GM23338 (cell line): Measurements from ENCODE around the gene KCNH5.

Experiments used
- CREB1 ChIP-seq: fragments of 250-450 bp; sonication (Bioruptor Pico); IDR thresholded peaks from 2 replicates; pipeline ENCODE4 v1.5.0; 2020; ENCODE audit warnings: low read depth, mild to moderate bottlenecking, moderate library complexity
- EZH2 ChIP-seq: fragments of 200-600 bp; sonication (generic); IDR thresholded peaks from one replicate; pipeline ENCODE4 v1.8.0; 2017; ENCODE audit warnings: antibody characterized with exemption, mild to moderate bottlenecking, low read depth; ENCODE audit not compliant: unreplicated experiment
- EZH2phosphoT487 ChIP-seq: fragments of 200-600 bp; sonication (generic); IDR thresholded peaks from one replicate; pipeline ENCODE4 v1.8.1; 2018; ENCODE audit warnings: antibody characterized with exemption; ENCODE audit not compliant: unreplicated experiment
- JUNB ChIP-seq: IDR thresholded peaks from one replicate; pipeline ENCODE4 v1.6.1; 2016; ENCODE audit warnings: antibody characterized with exemption; ENCODE audit not compliant: unreplicated experiment
- NANOG ChIP-seq: IDR thresholded peaks from 2 replicates; pipeline ENCODE4 v1.6.1; 2016; ENCODE audit warnings: antibody characterized with exemption, borderline replicate concordance
- POLR2AphosphoS5 ChIP-seq: IDR thresholded peaks from 2 replicates; pipeline ENCODE4 v1.6.1; 2016; ENCODE audit warnings: antibody characterized with exemption, low read depth
- REST ChIP-seq: IDR thresholded peaks from one replicate; pipeline ENCODE4 v1.6.1; 2018; ENCODE audit warnings: antibody characterized with exemption; ENCODE audit not compliant: unreplicated experiment
- STAT1 ChIP-seq: IDR thresholded peaks from one replicate; pipeline ENCODE4 v1.6.1; 2016; ENCODE audit warnings: antibody characterized with exemption; ENCODE audit not compliant: unreplicated experiment
- ZNF114 ChIP-seq: fragments of 250-450 bp; sonication (Bioruptor Pico); IDR thresholded peaks from 2 replicates; pipeline ENCODE4 v1.5.0; 2020; ENCODE audit warnings: mild to moderate bottlenecking, moderate library complexity
- ZNF331 ChIP-seq: fragments of 250-450 bp; sonication (Bioruptor Pico); IDR thresholded peaks from 2 replicates; pipeline ENCODE4 v1.5.0; 2020; ENCODE audit warnings: low read depth, mild to moderate bottlenecking, moderate library complexity
- TF ChIP-seq, protein P1 (sequence below), 2 experiments: fragments of 200-600 bp in 1 of 2; sonication (generic) in 1 of 2; conservative IDR thresholded peaks; 2 replicates each; pipeline versions ENCODE4 v1.5.1 to v1.6.1; 2016 to 2017; ENCODE audit warnings: antibody characterized with exemption in 2 of 2, low read depth in 2 of 2, mild to moderate bottlenecking in 2 of 2, moderate library complexity in 1 of 2
- TF ChIP-seq, protein P2 (sequence below): fragments of 250-450 bp; sonication (Bioruptor Pico); IDR thresholded peaks from 2 replicates; pipeline ENCODE4 v1.5.0; 2020; ENCODE audit warnings: mild to moderate bottlenecking, moderate library complexity

DNA sequence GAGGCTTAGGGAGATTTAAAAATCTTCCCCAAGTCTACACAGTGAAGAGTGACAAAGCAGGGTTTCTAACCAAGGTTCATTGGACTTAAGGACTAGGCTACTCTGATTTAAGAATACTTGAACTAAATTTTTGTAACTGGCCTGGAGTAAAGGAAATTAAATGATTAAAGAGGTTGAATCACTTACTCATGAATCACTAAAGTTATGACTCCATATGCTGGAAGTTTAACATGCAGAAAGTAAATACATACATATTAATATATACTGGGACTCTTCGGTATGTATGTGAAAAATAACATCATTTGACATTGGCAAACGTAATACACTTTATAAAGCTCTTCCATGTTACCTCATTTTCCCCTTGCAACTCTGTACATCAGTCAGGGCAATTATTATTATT is 322.9 kb downstream of the KCNH5 start:
- no peak for TF ChIP-seq POLR2AphosphoS5
- TF ChIP-seq, protein P1, sequence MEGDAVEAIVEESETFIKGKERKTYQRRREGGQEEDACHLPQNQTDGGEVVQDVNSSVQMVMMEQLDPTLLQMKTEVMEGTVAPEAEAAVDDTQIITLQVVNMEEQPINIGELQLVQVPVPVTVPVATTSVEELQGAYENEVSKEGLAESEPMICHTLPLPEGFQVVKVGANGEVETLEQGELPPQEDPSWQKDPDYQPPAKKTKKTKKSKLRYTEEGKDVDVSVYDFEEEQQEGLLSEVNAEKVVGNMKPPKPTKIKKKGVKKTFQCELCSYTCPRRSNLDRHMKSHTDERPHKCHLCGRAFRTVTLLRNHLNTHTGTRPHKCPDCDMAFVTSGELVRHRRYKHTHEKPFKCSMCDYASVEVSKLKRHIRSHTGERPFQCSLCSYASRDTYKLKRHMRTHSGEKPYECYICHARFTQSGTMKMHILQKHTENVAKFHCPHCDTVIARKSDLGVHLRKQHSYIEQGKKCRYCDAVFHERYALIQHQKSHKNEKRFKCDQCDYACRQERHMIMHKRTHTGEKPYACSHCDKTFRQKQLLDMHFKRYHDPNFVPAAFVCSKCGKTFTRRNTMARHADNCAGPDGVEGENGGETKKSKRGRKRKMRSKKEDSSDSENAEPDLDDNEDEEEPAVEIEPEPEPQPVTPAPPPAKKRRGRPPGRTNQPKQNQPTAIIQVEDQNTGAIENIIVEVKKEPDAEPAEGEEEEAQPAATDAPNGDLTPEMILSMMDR (conservative IDR thresholded peaks at IDR 0.05; ENCODE audit: low read depth in 2 of 2) = no peak
- TF ChIP-seq REST = no peak
- no peak for TF ChIP-seq EZH2
- no peak for TF ChIP-seq JUNB
- TF ChIP-seq ZNF114 (CRISPR knock-in tag) = no peak
- TF ChIP-seq EZH2phosphoT487 = no peak
- no peak for TF ChIP-seq NANOG
- TF ChIP-seq, protein P2, sequence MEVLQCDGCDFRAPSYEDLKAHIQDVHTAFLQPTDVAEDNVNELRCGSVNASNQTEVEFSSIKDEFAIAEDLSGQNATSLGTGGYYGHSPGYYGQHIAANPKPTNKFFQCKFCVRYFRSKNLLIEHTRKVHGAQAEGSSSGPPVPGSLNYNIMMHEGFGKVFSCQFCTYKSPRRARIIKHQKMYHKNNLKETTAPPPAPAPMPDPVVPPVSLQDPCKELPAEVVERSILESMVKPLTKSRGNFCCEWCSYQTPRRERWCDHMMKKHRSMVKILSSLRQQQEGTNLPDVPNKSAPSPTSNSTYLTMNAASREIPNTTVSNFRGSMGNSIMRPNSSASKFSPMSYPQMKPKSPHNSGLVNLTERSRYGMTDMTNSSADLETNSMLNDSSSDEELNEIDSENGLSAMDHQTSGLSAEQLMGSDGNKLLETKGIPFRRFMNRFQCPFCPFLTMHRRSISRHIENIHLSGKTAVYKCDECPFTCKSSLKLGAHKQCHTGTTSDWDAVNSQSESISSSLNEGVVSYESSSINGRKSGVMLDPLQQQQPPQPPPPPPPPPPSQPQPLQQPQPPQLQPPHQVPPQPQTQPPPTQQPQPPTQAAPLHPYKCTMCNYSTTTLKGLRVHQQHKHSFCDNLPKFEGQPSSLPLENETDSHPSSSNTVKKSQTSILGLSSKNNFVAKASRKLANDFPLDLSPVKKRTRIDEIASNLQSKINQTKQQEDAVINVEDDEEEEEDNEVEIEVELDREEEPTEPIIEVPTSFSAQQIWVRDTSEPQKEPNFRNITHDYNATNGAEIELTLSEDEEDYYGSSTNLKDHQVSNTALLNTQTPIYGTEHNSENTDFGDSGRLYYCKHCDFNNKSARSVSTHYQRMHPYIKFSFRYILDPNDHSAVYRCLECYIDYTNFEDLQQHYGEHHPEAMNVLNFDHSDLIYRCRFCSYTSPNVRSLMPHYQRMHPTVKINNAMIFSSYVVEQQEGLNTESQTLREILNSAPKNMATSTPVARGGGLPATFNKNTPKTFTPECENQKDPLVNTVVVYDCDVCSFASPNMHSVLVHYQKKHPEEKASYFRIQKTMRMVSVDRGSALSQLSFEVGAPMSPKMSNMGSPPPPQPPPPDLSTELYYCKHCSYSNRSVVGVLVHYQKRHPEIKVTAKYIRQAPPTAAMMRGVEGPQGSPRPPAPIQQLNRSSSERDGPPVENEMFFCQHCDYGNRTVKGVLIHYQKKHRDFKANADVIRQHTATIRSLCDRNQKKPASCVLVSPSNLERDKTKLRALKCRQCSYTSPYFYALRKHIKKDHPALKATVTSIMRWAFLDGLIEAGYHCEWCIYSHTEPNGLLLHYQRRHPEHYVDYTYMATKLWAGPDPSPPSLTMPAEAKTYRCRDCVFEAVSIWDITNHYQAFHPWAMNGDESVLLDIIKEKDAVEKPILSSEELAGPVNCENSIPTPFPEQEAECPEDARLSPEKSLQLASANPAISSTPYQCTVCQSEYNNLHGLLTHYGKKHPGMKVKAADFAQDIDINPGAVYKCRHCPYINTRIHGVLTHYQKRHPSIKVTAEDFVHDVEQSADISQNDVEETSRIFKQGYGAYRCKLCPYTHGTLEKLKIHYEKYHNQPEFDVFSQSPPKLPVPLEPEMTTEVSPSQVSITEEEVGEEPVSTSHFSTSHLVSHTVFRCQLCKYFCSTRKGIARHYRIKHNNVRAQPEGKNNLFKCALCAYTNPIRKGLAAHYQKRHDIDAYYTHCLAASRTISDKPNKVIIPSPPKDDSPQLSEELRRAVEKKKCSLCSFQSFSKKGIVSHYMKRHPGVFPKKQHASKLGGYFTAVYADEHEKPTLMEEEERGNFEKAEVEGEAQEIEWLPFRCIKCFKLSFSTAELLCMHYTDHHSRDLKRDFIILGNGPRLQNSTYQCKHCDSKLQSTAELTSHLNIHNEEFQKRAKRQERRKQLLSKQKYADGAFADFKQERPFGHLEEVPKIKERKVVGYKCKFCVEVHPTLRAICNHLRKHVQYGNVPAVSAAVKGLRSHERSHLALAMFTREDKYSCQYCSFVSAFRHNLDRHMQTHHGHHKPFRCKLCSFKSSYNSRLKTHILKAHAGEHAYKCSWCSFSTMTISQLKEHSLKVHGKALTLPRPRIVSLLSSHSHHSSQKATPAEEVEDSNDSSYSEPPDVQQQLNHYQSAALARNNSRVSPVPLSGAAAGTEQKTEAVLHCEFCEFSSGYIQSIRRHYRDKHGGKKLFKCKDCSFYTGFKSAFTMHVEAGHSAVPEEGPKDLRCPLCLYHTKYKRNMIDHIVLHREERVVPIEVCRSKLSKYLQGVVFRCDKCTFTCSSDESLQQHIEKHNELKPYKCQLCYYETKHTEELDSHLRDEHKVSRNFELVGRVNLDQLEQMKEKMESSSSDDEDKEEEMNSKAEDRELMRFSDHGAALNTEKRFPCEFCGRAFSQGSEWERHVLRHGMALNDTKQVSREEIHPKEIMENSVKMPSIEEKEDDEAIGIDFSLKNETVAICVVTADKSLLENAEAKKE (CRISPR knock-in tag) = no peak
- no peak for TF ChIP-seq CREB1 (CRISPR knock-in tag)
- no peak for TF ChIP-seq ZNF331 (CRISPR knock-in tag)
- TF ChIP-seq STAT1 = no peak
